Osteoblast (primary cell): ENCODE data around the gene SUMO1. TPM values are rescaled to one million over a fixed set of nuclear protein-coding genes. Genes with fewer than 3 reads are reported as not detected.
A peak's percentile ranks its signal among the peaks of the same experiment; 100 is the strongest.

Source experiments
- DNase-seq: peaks from one replicate; pipeline ENCODE4 v3.0.0; 2011; ENCODE audit warnings: low spot score, mixed read lengths; ENCODE audit not compliant: insufficient read length; ENCODE audit errors: missing footprints
- H2AFZ ChIP-seq: 2 replicates; pipeline ENCODE4 v1.6.0; 2011; ENCODE audit warnings: mild to moderate bottlenecking, low read length
- H3K27ac ChIP-seq: 2 replicates; pipeline ENCODE4 v1.5.1; 2011; ENCODE audit warnings: mild to moderate bottlenecking, low read depth, low read length, moderate library complexity
- H3K27me3 ChIP-seq: 2 replicates; pipeline ENCODE4 v1.6.0; 2012; ENCODE audit warnings: mild to moderate bottlenecking, control low read depth, inconsistent platforms, low read length, moderate library complexity; ENCODE audit not compliant: insufficient read depth
- H3K36me3 ChIP-seq: 2 replicates; pipeline ENCODE4 v1.5.1; 2011; ENCODE audit warnings: mild to moderate bottlenecking, low read length, control low read depth, moderate library complexity; ENCODE audit not compliant: insufficient read depth
- H3K4me1 ChIP-seq: 2 replicates; pipeline ENCODE4 v1.5.1; 2011; ENCODE audit warnings: mild to moderate bottlenecking, low read length, control low read depth, moderate library complexity; ENCODE audit not compliant: insufficient read depth
- H3K4me2 ChIP-seq: 2 replicates; pipeline ENCODE4 v1.6.0; 2011; ENCODE audit warnings: mild to moderate bottlenecking, low read length; ENCODE audit not compliant: insufficient read depth
- H3K4me3 ChIP-seq: fragments of 200-600 bp; sonication (generic); 3 replicates; pipeline ENCODE4 v1.5.1; 2012; ENCODE audit warnings: mild to moderate bottlenecking, low read length, inconsistent platforms; ENCODE audit not compliant: insufficient read depth
- H3K79me2 ChIP-seq: 2 replicates; pipeline ENCODE4 v1.6.0; 2012; ENCODE audit warnings: mild to moderate bottlenecking, low read length, control low read depth, inconsistent platforms; ENCODE audit not compliant: insufficient read depth
- H3K9me3 ChIP-seq: 2 replicates; pipeline ENCODE4 v1.5.1; 2011; ENCODE audit warnings: low read depth, low read length, control low read depth
- H4K20me1 ChIP-seq: 2 replicates; pipeline ENCODE4 v1.6.0; 2012; ENCODE audit warnings: mild to moderate bottlenecking, low read length, control low read depth; ENCODE audit not compliant: insufficient read depth
- total RNA-seq: library from RNA; depleted of rRNA; stranded (reverse); fragments of >200 nt; gene quantifications from 2 replicates; pipeline ENCODE4 v1.2.3, GENCODE V29; 2012
- TF ChIP-seq, protein P1 (sequence below): IDR thresholded peaks from 2 replicates; pipeline ENCODE4 v1.5.1; 2011; ENCODE audit warnings: mild to moderate bottlenecking, low read depth, low read length, moderate library complexity; ENCODE audit errors: extremely low read depth

Gene SUMO1
- total RNA-seq, 1 donor, result 107 TPM

DNA sequence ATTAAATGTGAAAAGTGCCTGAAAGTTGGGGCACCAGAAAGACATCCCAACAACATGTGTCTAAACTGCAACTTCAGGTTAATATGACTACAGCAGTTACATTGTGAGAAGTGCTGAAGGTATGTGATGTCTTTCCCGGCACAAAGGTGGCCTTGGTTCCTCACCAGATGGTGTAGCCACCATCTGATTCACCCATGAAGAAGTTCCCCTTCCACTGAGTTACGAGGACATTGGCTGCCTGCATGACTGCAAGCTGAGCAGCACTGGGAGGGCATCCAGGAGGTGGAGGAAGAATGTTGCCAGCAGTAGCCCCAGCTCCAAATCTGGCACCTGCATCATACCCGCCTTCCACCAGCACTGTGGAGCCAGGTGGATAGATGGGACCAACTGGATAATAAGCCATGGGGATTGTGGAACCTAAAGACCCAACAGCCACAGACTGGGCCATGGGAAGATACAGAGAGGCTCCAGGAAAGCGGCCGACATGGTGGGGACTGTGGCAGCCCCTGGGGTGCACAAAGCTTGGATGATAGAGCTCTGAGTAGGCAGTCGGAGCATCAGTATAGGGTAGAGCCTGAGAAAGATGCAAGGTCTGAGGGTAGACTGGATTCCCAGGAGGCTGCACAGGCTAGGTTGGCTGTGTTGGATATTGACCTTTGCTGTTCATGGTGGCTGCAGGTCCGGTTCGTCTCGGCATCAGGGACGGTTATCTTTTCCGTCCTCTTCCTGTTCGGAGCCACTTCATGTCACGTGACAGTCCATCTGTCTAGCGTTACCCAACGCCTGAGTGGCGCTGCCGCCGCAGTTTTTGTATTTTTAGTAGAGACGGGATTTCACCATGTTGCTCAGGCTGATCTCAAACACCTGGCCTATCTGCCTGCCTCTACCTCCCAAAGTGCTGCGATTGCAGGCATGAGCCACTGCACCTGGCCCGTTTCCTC is 36.9 kb downstream of the SUMO1 start:
- Histone ChIP-seq H4K20me1 (no peaks in the 10 kb centered on the region), H2AFZ (no peak overlapping the region), H3K27ac (no peak overlapping the region), H3K36me3 (peaks cover 5% of the 10 kb centered on the region), H3K4me1 (no peaks in the 10 kb centered on the region), H3K79me2 (no peaks in the 10 kb centered on the region), H3K9me3 (no peaks in the 10 kb centered on the region), H3K4me2 (no peak overlapping the region), H3K4me3 (no peak overlapping the region), H3K27me3 (no peaks in the 10 kb centered on the region)
- TF ChIP-seq, protein P1, sequence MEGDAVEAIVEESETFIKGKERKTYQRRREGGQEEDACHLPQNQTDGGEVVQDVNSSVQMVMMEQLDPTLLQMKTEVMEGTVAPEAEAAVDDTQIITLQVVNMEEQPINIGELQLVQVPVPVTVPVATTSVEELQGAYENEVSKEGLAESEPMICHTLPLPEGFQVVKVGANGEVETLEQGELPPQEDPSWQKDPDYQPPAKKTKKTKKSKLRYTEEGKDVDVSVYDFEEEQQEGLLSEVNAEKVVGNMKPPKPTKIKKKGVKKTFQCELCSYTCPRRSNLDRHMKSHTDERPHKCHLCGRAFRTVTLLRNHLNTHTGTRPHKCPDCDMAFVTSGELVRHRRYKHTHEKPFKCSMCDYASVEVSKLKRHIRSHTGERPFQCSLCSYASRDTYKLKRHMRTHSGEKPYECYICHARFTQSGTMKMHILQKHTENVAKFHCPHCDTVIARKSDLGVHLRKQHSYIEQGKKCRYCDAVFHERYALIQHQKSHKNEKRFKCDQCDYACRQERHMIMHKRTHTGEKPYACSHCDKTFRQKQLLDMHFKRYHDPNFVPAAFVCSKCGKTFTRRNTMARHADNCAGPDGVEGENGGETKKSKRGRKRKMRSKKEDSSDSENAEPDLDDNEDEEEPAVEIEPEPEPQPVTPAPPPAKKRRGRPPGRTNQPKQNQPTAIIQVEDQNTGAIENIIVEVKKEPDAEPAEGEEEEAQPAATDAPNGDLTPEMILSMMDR, result no peak
- no peak for DNase-seq

DNA sequence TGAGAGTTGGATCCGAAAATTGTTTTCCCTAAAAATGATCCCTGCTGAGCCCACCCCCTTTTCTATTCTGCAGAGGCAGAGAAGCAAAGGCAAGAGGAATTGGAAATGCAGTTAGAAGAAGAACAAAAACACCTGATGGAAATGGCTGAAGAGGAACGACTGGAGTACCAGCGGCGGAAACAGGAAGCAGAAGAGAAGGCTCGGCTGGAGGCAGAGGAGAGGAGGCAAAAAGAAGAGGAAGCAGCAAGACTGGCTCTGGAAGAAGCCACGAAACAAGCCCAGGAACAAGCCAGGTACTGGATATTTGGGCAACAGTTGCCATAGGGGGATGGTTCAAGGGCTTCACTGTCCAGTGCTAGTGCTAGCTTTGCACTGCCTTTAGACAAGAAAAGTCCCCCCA is 41.7 kb downstream of the SUMO1 start:
- no peaks in the 10 kb centered on the region for H3K79me2 ChIP-seq
- DNase-seq, result no peak
- H3K27me3 ChIP-seq, result no peaks in the 10 kb centered on the region
- TF ChIP-seq, protein P1, result no peak
- no peaks in the 10 kb centered on the region for H4K20me1 ChIP-seq
- H2AFZ ChIP-seq, result no peak overlapping the region
- no peak overlapping the region for H3K4me3 ChIP-seq
- H3K4me2 ChIP-seq, result no peak overlapping the region
- no peaks in the 10 kb centered on the region for H3K9me3 ChIP-seq
- no peaks in the 10 kb centered on the region for H3K4me1 ChIP-seq
- no peaks in the 10 kb centered on the region for H3K36me3 ChIP-seq
- H3K27ac ChIP-seq, result no peak overlapping the region

DNA sequence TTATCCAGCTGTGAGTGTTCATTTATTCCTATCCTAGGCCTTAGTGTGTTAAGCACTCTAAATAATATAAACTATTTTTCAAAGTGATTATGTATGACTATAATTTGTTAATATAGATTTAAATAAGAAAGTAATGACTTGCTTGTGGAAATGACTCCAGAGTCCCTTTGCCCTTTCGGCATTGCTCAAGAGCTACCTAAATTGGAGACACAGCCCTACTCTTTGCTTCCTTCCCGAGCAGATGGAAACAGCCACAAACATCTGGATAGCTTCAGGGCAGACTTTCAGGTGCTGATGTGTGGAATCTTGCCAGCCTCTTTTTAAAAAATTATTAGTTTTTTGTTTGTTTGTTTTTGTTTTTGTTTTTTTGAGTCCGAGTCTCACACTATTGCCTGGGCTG is 44.0 kb downstream of the SUMO1 start:
- H4K20me1 ChIP-seq, result no peaks in the 10 kb centered on the region
- H3K27me3 ChIP-seq, result no peaks in the 10 kb centered on the region
- no peaks in the 10 kb centered on the region for H3K4me1 ChIP-seq
- no peak overlapping the region for H3K4me3 ChIP-seq
- no peak for DNase-seq
- no peak overlapping the region for H3K27ac ChIP-seq
- TF ChIP-seq, protein P1, result no peak
- no peak overlapping the region for H3K4me2 ChIP-seq
- no peaks in the 10 kb centered on the region for H3K9me3 ChIP-seq
- H3K36me3 ChIP-seq, result no peaks in the 10 kb centered on the region
- H3K79me2 ChIP-seq, result no peaks in the 10 kb centered on the region
- peak overlapping the region; percentile 31 for H2AFZ ChIP-seq

DNA sequence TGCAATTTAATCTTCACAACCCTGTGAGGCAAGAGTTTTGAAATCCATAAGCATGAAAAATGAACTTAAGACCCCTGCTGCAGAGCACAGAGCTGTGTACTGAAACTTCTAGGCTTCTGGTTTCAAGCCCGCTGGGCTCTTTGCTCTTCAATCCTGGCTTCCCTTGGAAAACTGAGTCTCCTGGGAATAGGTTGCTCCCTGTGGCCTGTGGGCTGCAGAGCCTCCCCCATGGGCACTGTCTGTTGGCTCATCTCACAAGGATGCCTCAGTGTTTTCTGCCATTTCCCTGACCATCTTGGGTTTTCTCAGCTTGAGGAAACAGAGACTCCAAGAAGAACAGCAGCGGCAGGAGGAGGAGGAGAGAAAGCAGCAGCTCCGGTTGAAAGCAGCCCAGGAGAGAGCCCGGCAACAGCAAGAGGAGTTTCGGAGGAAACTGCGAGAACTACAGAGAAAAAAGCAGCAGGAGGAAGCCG is 44.5 kb downstream of the SUMO1 start:
- TF ChIP-seq, protein P1, result no peak
- DNase-seq, result peak; percentile 76
- Histone ChIP-seq H3K4me2 (no peak overlapping the region), H3K36me3 (no peaks in the 10 kb centered on the region), H3K4me3 (no peak overlapping the region), H3K4me1 (no peaks in the 10 kb centered on the region), H3K9me3 (no peaks in the 10 kb centered on the region), H2AFZ (peak overlapping the region; percentile 31), H4K20me1 (no peaks in the 10 kb centered on the region), H3K79me2 (no peaks in the 10 kb centered on the region), H3K27me3 (no peaks in the 10 kb centered on the region), H3K27ac (no peak overlapping the region)
